Measurements from ENCODE around the gene NECAP2.

DNA sequence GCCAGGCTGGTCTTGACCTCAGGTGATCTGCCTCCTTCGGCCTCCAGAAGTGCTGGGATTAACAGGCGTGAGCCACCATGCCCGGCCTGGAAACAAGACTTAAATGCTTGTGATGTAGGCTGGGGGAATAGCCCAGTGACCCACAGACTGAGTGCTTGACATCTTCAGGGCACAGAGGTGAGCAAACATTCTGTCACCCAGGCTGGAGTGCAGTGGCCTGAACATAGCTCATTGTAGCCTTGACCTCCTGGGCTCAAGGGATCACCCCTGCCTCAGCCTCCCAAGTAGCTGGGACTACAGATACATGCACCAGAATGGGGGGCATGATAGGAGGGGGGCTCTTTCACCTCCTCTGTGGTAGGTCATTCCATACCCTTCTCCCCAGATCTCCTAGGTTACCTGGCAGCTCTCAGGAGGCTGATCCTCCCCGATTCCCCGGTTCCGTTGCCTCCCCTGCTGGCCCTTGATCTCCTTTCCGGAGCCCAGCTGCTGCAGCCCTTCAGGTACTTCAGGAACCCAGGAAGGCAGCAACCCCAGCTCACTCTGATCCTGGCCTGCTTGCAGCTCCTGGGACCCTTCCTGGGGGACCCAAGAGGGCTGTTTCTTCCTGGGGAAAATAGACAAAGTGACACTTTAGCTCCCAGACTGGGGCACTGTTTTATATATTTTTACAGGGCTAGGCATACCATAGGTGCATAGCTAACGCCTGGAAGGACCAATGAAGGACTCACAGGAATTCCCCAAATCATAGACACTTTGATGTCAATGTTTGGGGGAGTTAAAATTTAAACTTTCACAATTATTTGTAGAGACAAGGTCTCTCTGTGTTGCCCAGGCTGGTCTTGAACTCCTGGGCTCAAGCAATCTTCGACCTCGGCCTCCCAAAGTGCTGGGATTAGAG lies 15.1 kb upstream of the NECAP2 start:
- TF ChIP-seq, protein P1, sequence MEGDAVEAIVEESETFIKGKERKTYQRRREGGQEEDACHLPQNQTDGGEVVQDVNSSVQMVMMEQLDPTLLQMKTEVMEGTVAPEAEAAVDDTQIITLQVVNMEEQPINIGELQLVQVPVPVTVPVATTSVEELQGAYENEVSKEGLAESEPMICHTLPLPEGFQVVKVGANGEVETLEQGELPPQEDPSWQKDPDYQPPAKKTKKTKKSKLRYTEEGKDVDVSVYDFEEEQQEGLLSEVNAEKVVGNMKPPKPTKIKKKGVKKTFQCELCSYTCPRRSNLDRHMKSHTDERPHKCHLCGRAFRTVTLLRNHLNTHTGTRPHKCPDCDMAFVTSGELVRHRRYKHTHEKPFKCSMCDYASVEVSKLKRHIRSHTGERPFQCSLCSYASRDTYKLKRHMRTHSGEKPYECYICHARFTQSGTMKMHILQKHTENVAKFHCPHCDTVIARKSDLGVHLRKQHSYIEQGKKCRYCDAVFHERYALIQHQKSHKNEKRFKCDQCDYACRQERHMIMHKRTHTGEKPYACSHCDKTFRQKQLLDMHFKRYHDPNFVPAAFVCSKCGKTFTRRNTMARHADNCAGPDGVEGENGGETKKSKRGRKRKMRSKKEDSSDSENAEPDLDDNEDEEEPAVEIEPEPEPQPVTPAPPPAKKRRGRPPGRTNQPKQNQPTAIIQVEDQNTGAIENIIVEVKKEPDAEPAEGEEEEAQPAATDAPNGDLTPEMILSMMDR (IDR thresholded peaks at IDR 0.05), result no peak
- TF ChIP-seq POLR2A (IDR thresholded peaks at IDR 0.05) (no peak), EP300 (IDR thresholded peaks at IDR 0.05) (no peak)
